GM13977 (cell line): ENCODE measurements around the gene VPS13D.

Experiments used
- DNase-seq: peaks from one replicate; pipeline ENCODE4 v3.0.0; 2012; ENCODE audit warnings: low spot score
- CTCF ChIP-seq: IDR thresholded peaks from 2 replicates; pipeline ENCODE4 v1.5.1; 2012; ENCODE audit warnings: mild to moderate bottlenecking, control low read depth; ENCODE audit not compliant: insufficient read depth; ENCODE audit errors: extremely low read depth, missing control alignments
- in situ Hi-C: fragments of 300-500 bp; cut with MboI; formaldehyde crosslinking; loops from one replicate; pipeline ENCODE4 v1.12.0; 2022; ENCODE audit warnings: low sequenced_read_pairs, low pct_unique_long_range_greater_than_20kb, mixed read lengths, inconsistent platforms; ENCODE audit not compliant: unreplicated experiment

The VPS13D gene

GRCh38 chr1:12434686-12435085, 204.9 kb downstream of the VPS13D start:
- no peak for DNase-seq
- in situ Hi-C loops = no loop called here
- no peak for TF ChIP-seq CTCF

GRCh38 chr1:12435639-12436344, 206.0 kb downstream of the VPS13D start:
- in situ Hi-C loops = no loop called here
- DNase-seq = peak; percentile 23
- no peak for TF ChIP-seq CTCF

- in situ Hi-C loops = no loop called here
- TF ChIP-seq CTCF = no peak
- no peak for DNase-seq
These were observed 206.5 kb downstream of the VPS13D start for GRCh38 chr1:12436345-12436658.

- DNase-seq = no peak
- in situ Hi-C loops = no loop called here
- no peak for TF ChIP-seq CTCF
These were observed 207.2 kb downstream of the VPS13D start for GRCh38 chr1:12436817-12437599.

- in situ Hi-C loops = no loop called here
- no peak for TF ChIP-seq CTCF
- DNase-seq = no peak
These were observed 207.8 kb downstream of the VPS13D start for GRCh38 chr1:12437629-12438028.

GRCh38 chr1:12438349-12438924, 208.6 kb downstream of the VPS13D start:
- no peak for TF ChIP-seq CTCF
- DNase-seq = peak; percentile 39
- in situ Hi-C loops = no loop called here
